ENCODE data around the gene GOLGA8B.
"Not testable (repeated sequence)": the region's sequence is repeated elsewhere in the genome, so short reads cannot be mapped to it uniquely, and the experiment has no call there.

GOLGA8B gene, protein sequence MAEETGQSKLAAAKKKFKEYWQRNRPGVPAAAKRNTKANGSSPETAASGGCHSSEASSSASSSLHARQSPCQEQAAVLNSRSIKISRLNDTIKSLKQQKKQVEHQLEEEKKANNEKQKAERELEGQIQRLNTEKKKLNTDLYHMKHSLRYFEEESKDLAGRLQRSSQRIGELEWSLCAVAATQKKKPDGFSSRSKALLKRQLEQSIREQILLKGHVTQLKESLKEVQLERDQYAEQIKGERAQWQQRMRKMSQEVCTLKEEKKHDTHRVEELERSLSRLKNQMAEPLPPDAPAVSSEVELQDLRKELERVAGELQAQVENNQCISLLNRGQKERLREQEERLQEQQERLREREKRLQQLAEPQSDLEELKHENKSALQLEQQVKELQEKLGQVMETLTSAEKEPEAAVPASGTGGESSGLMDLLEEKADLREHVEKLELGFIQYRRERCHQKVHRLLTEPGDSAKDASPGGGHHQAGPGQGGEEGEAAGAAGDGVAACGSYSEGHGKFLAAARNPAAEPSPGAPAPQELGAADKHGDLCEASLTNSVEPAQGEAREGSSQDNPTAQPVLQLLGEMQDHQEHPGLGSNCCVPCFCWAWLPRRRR

GRCh38 chr15:34583399-34584329 is at the start of gene GOLGA8B:
Gene GOLGA8B, minus strand, starts transcription at chr15:34583651. Its CDS starts 47,739 bp downstream, at chr15:34535912.
- DNase-seq: peak; percentile 77 to 81

DNA sequence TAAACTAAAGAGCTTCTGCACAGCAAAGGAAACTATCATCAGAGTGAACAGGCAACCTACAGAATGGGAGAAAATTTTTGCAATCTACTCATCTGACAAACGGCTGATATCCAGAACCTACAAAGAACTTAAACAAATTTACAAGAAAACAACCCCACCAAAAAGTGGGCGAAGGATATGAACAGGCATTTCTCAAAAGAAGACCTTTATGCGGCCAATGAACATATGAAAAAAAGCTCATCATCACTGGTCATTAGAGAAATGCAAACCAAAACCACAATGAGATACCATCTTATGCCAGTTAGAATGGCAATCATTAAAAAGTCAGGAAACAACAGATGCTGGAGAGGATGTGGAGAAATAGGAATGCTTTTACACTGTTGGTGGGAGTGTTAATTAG is 49.7 kb upstream of the GOLGA8B start:
- not testable (repeated sequence) for DNase-seq

- no peak for DNase-seq
Observed at GRCh38 chr15:34628577-34629152, 45.2 kb upstream of the GOLGA8B start.

GRCh38 chr15:34625007-34625406 is 41.6 kb upstream of the GOLGA8B start:
- no peak for DNase-seq

GRCh38 chr15:34621675-34622074 is 38.2 kb upstream of the GOLGA8B start:
- DNase-seq: no peak

GRCh38 chr15:34620814-34621213 is 37.4 kb upstream of the GOLGA8B start:
- DNase-seq: no peak

DNA sequence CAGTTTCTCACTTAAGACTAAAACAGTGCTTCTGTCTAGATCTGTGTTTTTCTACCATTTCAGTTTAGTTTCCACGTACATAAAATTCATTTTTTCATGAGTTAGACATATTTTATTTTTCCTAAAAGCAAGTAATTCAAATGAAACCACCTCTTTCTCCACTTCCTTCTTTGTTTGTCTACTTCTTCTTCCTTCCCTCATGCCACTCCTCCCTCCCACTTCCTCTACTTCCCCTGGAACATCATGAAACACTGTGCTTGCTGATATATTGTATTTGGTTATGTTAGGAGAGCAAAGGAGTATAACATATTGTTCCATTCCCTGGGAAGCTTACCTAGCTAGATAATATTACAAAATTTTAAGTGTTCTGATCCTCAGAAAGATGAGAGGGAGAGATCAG is 36.7 kb upstream of the GOLGA8B start:
- no peak for DNase-seq

DNA sequence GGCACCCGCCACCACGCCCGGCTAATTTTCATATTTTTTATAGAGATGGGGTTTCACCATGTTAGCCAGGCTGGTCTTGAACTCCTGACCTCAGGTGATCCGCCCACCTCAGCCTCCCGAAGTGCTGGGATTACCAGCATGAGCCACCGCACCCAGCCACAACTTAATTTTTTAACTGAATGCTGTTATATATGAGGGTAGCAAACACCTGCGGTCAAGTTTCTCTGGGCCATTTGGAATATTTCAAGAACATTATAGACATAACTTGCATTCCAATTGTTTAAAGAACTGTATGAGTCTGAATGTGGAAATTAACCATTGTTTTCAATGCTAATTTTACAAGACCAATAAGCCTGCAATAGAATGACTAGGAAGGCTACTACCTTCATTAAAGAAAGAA is 35.7 kb upstream of the GOLGA8B start:
- DNase-seq: no peak

DNA sequence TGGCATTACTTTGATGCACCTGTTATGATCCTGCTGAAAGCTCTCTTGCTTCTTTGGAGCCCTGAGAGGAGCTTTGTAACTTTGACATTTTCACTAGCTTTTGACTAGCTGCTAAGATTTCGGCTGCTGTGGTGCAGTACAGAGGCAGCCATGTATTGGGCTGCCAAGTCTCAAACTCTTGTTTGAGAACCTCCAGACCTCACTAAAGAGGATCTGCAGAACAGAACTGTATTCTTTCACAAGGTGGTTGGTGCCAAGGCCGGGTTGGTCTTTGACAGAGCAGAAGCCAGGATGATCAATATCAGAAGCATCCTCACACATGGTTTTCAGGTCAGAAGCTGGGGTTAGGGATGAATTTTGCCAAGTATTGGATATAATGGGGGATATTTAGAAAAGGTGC is 34.6 kb upstream of the GOLGA8B start:
- no peak for DNase-seq

GRCh38 chr15:34616613-34617012 is 33.2 kb upstream of the GOLGA8B start:
- no peak for DNase-seq

DNA sequence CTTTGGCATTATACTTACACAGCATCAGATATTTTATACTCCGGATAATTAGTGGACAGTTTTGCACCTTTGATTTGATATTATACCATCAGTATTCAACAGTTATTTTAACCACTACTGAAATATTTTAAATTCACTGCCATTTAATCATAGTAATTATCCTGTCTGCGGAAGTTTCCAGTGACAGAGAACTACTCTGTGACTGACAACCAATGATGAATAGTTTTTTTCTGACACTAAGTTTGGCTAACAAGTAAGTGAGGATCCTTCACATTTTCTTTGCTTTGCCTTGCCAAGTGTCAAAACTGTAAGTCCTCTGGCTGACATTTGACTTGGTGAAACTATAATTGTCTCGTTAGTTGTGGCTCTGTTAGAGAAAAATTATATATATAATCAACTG is 30.5 kb upstream of the GOLGA8B start:
- DNase-seq: no peak

GRCh38 chr15:34613301-34613700 is 29.9 kb upstream of the GOLGA8B start:
- no peak for DNase-seq

- no peak for DNase-seq
Observed at GRCh38 chr15:34610354-34610753, 26.9 kb upstream of the GOLGA8B start.

DNA sequence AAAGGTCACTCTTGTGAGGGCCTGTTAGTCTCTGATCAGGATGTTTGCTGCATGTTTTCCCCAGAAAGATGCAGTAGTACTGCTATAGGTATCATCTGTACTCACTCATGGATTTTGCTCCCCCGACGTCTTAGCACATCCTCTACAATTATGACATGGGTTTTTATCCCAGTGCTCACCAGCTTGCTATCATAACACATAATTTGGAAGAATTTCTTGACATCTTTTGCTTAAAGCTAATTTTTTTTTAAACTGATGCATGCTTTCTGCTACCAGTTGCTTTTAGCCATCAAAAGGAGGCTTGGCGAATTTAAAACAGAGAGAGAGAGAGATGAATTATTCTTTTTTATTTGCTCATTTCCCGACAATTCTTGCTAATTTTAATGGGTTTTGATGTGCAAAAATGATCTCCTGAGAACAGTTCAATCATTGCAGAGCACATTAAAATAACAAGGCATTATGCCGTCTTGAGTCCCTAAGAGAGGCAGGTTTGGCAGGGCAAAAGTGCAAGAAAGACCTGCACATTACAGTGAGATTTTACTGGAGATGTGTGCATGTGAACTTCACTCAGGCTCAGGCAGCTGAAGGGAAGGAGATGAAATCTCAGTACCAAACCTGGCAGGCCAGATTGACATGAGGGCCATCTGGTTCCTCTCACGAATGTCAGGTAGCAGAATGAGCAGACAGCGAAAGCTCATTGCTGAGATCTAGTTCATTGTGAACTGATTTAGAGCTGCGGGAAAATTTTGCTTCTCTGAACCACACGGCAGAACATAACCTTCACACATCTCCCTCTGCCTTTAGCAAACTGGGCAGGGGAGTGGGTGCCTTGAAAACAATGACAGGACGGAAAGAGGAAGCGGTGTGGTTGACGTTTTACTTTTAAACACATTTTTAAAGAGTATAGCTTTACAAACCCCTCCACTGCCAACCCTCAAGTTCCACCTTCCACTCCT is 25.9 kb upstream of the GOLGA8B start:
- peak in 1 of 2 experiments; percentile 5 for DNase-seq

GRCh38 chr15:34608517-34608916 is 25.1 kb upstream of the GOLGA8B start:
- no peak for DNase-seq

DNA sequence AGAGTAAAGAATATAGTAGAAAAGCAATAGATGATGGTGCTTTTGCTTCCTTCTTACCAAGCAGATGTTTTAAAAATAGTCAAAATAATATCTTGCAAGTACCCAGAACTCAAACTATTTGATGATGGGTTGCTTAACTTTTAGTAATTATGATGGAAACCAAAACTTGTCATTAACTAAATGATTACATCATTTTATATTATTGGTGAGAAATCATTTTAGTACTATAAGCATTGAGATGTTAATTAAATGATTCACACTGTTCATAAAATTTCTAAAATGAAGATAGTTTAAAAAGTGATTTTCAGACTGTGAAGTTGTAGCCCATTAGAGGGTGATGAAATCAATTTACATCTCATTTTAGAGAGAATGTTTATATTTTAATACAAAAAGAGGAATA is 24.4 kb upstream of the GOLGA8B start:
- no peak for DNase-seq

- DNase-seq: no peak
Observed at GRCh38 chr15:34606545-34606944, 23.1 kb upstream of the GOLGA8B start.

DNA sequence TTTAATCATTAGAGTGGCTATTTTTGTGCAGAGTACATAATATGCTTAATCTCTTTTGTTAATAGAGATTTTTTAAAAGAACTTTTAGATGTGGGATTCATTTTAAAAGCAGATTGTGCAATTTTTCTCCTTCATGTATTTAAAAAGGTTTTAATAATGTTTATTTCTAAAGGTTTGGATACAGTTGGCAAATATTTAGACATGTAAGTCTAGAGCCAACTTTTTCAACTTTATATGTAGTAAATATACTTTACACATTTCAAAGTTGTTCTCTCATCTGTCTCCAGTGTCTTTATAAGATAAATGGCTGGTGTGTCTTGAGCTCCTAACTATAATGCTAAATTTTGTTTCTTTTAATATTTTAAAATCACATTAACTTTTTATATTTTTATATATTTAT is 22.7 kb upstream of the GOLGA8B start:
- DNase-seq: no peak

DNA sequence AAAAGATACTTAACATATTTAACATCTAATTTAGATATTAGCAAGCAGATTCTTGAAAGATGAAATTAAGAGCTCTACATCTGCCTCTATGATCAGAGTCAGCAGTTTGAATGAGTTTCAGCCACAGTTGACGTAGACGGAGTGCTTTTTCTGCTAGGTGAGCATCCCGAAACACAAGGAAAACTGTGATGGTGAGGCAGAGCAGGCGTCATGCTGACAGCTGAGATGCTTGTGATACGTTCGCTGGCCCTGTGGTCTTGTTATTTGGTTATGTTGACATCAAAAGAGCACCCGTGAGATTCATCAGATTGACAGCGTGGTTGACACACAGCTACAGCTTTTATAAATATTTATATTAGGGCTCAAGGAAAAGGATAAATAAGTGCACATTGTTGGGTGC is 19.6 kb upstream of the GOLGA8B start:
- DNase-seq: no peak

GRCh38 chr15:34600923-34601322 is 17.5 kb upstream of the GOLGA8B start:
- DNase-seq: no peak

DNA sequence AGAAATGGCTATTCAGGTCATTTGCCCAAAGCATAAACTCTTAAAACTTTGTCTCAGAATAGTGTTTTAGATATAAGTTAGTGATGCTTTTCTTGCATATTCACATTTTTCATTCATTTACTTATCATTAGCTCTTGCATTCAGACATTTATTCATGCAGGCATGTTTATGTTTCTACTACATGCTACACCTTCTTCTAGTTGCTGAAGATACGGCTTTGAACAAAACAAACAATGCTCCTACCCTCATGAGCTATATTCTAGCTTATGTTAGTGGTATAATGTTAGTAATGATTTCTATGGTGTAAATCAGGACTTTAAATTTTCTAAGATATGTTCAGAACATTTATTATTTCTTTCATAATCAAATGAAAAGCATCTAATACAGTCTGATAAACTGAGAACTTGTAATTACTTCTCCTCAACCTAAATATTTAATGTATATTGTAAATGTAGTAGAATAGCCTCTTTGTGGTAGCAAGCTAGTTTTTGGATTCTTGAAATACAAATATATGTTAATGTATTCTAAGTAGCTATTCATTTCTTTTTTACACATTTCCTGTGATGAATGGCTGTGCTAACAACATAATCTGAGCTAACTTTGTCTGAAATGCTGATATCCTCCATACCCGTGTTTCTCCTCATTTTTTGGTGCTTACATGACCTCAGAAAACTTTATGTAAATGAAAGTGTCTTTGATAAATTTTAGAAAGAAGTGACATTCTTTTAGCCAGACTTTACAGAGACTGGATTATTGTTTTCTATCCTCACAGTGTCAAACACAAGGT is 15.5 kb upstream of the GOLGA8B start:
- no peak for DNase-seq

Measured in stimulated activated CD4-positive, alpha-beta T cell treated with anti-CD3 and anti-CD28 coated beads, Interleukin-4, amount 100 ng/mL, for 4 hours (primary cell).